Fibroblast of villous mesenchyme (primary cell): ENCODE results near the gene ATOH8. TPM values are rescaled to one million over a fixed set of nuclear protein-coding genes. Genes with fewer than 3 reads are reported as not detected.
A peak's percentile ranks its signal among the peaks of the same experiment; 100 is the strongest.

Experiments used
- DNase-seq: peaks from one replicate; pipeline ENCODE4 v3.0.0-alpha.2; 2010; ENCODE audit warnings: low read depth
- H3K4me3 ChIP-seq: 2 replicates; pipeline ENCODE4 v1.5.1; 2011; ENCODE audit warnings: low read depth, mild to moderate bottlenecking, low read length
- CTCF ChIP-seq: IDR thresholded peaks from 2 replicates; pipeline ENCODE4 v1.5.1; 2012; ENCODE audit warnings: low read depth, mild to moderate bottlenecking, low read length; ENCODE audit not compliant: insufficient read depth
- total RNA-seq: library from RNA; depleted of rRNA; stranded (reverse); fragments of >200 nt; gene quantifications from 2 replicates; pipeline ENCODE4 v1.2.3, GENCODE V29; 2012

Gene ATOH8
- total RNA-seq, 1 donor, result 9.1 TPM

GRCh38 chr2:85780316-85781012, 26.7 kb downstream of the ATOH8 start:
- no peak for DNase-seq
- no peak overlapping the region for H3K4me3 ChIP-seq
- no peak for TF ChIP-seq CTCF

GRCh38 chr2:85781013-85781332, 27.2 kb downstream of the ATOH8 start:
- DNase-seq, result no peak
- no peak for TF ChIP-seq CTCF
- no peak overlapping the region for H3K4me3 ChIP-seq

GRCh38 chr2:85783796-85784195, 30.0 kb downstream of the ATOH8 start:
- no peak overlapping the region for H3K4me3 ChIP-seq
- TF ChIP-seq CTCF, result no peak

GRCh38 chr2:85784474-85784986, 30.7 kb downstream of the ATOH8 start:
- H3K4me3 ChIP-seq, result no peak overlapping the region
- DNase-seq, result no peak
- no peak for TF ChIP-seq CTCF

More at GRCh38 chr2:85783796-85784195, 30.0 kb downstream of the ATOH8 start:
- DNase-seq, result no peak

- TF ChIP-seq CTCF, result no peak
- H3K4me3 ChIP-seq, result no peak overlapping the region
- DNase-seq, result peak; percentile 97
Measured at GRCh38 chr2:85785027-85785822, 31.4 kb downstream of the ATOH8 start.

GRCh38 chr2:85785871-85786270, 32.1 kb downstream of the ATOH8 start:
- H3K4me3 ChIP-seq, result no peak overlapping the region
- TF ChIP-seq CTCF, result no peak
- peak; percentile 27 for DNase-seq
